Breast epithelium (tissue), 4 donors: ENCODE data around the gene PRKG1. TPM values are rescaled to one million over a fixed set of nuclear protein-coding genes. Genes with fewer than 3 reads are reported as not detected.
A peak's percentile ranks its signal among the peaks of the same experiment; 100 is the strongest.

Experiments used
- DNase-seq, 2 donors: peaks; one replicate each; pipeline ENCODE4 v3.0.0-alpha.2; 2019; ENCODE audit warnings: low spot score in 2 of 2
- H3K27ac ChIP-seq, 2 donors: fragments of 200-600 bp; sonication (generic) in 1 of 2; one replicate each; pipeline ENCODE4 v1.5.1; 2016 to 2019; ENCODE audit warnings: mild to moderate bottlenecking in 1 of 2
- H3K27me3 ChIP-seq, 2 donors: fragments of 200-600 bp; sonication (generic) in 1 of 2; one replicate each; pipeline versions ENCODE4 v1.5.1 to v1.6.0; 2017 to 2019; ENCODE audit warnings: control low read depth in 1 of 2, mild to moderate bottlenecking in 1 of 2
- H3K36me3 ChIP-seq: fragments of 200-600 bp; one replicate; pipeline ENCODE4 v1.5.1; 2019
- H3K4me1 ChIP-seq, 2 donors: fragments of 200-600 bp; sonication (generic); one replicate each; pipeline ENCODE4 v1.5.1; 2016 to 2019; ENCODE audit warnings: control low read depth in 1 of 2
- H3K4me3 ChIP-seq, 3 donors: fragments of 200-600 bp; sonication (generic); 1 replicate in 2 of 3; 2 replicates in 1 of 3; pipeline ENCODE4 v1.5.1; 2016 to 2019; ENCODE audit warnings: mild to moderate bottlenecking in 3 of 3, moderate library complexity in 2 of 3
- H3K9me3 ChIP-seq, 2 donors: fragments of 200-600 bp; sonication (generic) in 1 of 2; one replicate each; pipeline ENCODE4 v1.5.1; 2016 to 2019; ENCODE audit warnings: control low read depth in 1 of 2
- CTCF ChIP-seq, 3 donors: fragments of 450-650 bp; IDR thresholded peaks; one replicate each; pipeline ENCODE4 v1.5.1; 2016 to 2017; ENCODE audit warnings: antibody characterized with exemption in 3 of 3, mild to moderate bottlenecking in 3 of 3, moderate library complexity in 3 of 3
- POLR2A ChIP-seq: fragments of 450-650 bp; IDR thresholded peaks from one replicate; pipeline ENCODE4 v1.6.1; 2016; ENCODE audit warnings: antibody characterized with exemption, mild to moderate bottlenecking, moderate library complexity
- POLR2AphosphoS5 ChIP-seq, 3 donors: sonication (generic); formaldehyde crosslinking; IDR thresholded peaks; one replicate each; pipeline ENCODE4 v1.6.1; 2017; ENCODE audit warnings: antibody characterized with exemption in 3 of 3
- intact Hi-C: fragments of 100-400 bp; cut with DNase I; formaldehyde crosslinking; loops from one replicate; pipeline ENCODE4 v1.15.1; 2023; ENCODE audit warnings: low total_unique reads
- total RNA-seq, 3 donors: library from RNA; depleted of rRNA; stranded (reverse); fragments of >200 nt; gene quantifications; one replicate each; pipeline ENCODE4 v1.1.0, GENCODE V29; 2016

PRKG1 gene
- total RNA-seq, 3 donors from 2014 or later: 10.9 to 36.9 (median 19.7) TPM

GRCh38 chr10:51821045-51821444 lies 746.8 kb downstream of the PRKG1 start:
- no peak overlapping the region for H3K27ac ChIP-seq
- no peak overlapping the region for H3K4me3 ChIP-seq
- TF ChIP-seq POLR2A (no peak), POLR2AphosphoS5 (IDR thresholded peaks at IDR 0.05) (no peak), CTCF (IDR thresholded peaks at IDR 0.05) (no peak)
- H3K27me3 ChIP-seq: no peaks in the 10 kb centered on the region
- H3K4me1 ChIP-seq: no peaks in the 10 kb centered on the region
- no peaks in the 10 kb centered on the region for H3K36me3 ChIP-seq
- intact Hi-C loops: no loop called here
- no peaks in the 10 kb centered on the region for H3K9me3 ChIP-seq
- no peak for DNase-seq

- Histone ChIP-seq H3K4me3 (no peak overlapping the region), H3K36me3 (no peaks in the 10 kb centered on the region), H3K4me1 (no peaks in the 10 kb centered on the region), H3K27me3 (no peaks in the 10 kb centered on the region), H3K27ac (no peak overlapping the region), H3K9me3 (no peaks in the 10 kb centered on the region)
- TF ChIP-seq CTCF (IDR thresholded peaks at IDR 0.05) (no peak), POLR2AphosphoS5 (IDR thresholded peaks at IDR 0.05) (no peak), POLR2A (no peak)
- intact Hi-C loops: no loop called here
- DNase-seq: no peak
These were observed 747.5 kb downstream of the PRKG1 start for GRCh38 chr10:51821745-51822144.

- Histone ChIP-seq H3K4me3 (no peak overlapping the region), H3K36me3 (no peaks in the 10 kb centered on the region), H3K9me3 (no peaks in the 10 kb centered on the region), H3K4me1 (no peaks in the 10 kb centered on the region), H3K27ac (no peak overlapping the region), H3K27me3 (no peaks in the 10 kb centered on the region)
- intact Hi-C loops: loop anchor here (5.0 kb wide), 1 partner anchor 321 kb away; no protein-coding TSS in a partner anchor
- TF ChIP-seq CTCF (IDR thresholded peaks at IDR 0.05) (no peak), POLR2AphosphoS5 (IDR thresholded peaks at IDR 0.05) (no peak), POLR2A (no peak)
- peak in 1 of 2 donors; percentile 19 for DNase-seq
These were observed 758.5 kb downstream of the PRKG1 start for GRCh38 chr10:51832652-51833383.

GRCh38 chr10:51834548-51834947 lies 760.3 kb downstream of the PRKG1 start:
- Histone ChIP-seq H3K27me3 (no peaks in the 10 kb centered on the region), H3K4me1 (no peaks in the 10 kb centered on the region), H3K36me3 (no peaks in the 10 kb centered on the region), H3K4me3 (no peak overlapping the region), H3K27ac (no peak overlapping the region), H3K9me3 (no peaks in the 10 kb centered on the region)
- no peak for TF ChIP-seq POLR2AphosphoS5 (IDR thresholded peaks at IDR 0.05)
- TF ChIP-seq POLR2A: no peak
- no peak for TF ChIP-seq CTCF (IDR thresholded peaks at IDR 0.05)
- no peak for DNase-seq
- intact Hi-C loops: loop anchor here (5.0 kb wide), 1 partner anchor 322 kb away; no protein-coding TSS in a partner anchor

- TF ChIP-seq POLR2A (no peak), CTCF (IDR thresholded peaks at IDR 0.05) (no peak), POLR2AphosphoS5 (IDR thresholded peaks at IDR 0.05) (no peak)
These were observed 764.2 kb downstream of the PRKG1 start for GRCh38 chr10:51838471-51838870.

More at GRCh38 chr10:51838471-51838870, 764.2 kb downstream of the PRKG1 start:
- intact Hi-C loops: no loop called here
- Histone ChIP-seq H3K4me1 (no peaks in the 10 kb centered on the region), H3K9me3 (no peaks in the 10 kb centered on the region), H3K4me3 (no peak overlapping the region), H3K36me3 (no peaks in the 10 kb centered on the region), H3K27me3 (no peaks in the 10 kb centered on the region), H3K27ac (no peak overlapping the region)
- DNase-seq: no peak
